SK-N-SH treated with all-trans-retinoic acid at 6 μM for 48 hours (cell line): ENCODE data around the gene CUL2.

Experiments used
- ATAC-seq: fragments of 200-7000 bp; cut with Tn5 transposase; 3 replicates; pipeline ENCODE4 v1.9.1; 2020; ENCODE audit warnings: mild to moderate bottlenecking, moderate library complexity
- ARNTL ChIP-seq: fragments of 450-650 bp; formaldehyde crosslinking; IDR thresholded peaks from 2 replicates; pipeline ENCODE4 v1.5.0; 2020; ENCODE audit warnings: low read depth, mild to moderate bottlenecking, moderate library complexity, borderline replicate concordance
- BACH2 ChIP-seq: fragments of 250-450 bp; sonication (Bioruptor Pico); IDR thresholded peaks from 2 replicates; pipeline ENCODE4 v1.9.0; 2021; ENCODE audit warnings: mild to moderate bottlenecking, borderline replicate concordance
- CSDC2 ChIP-seq: fragments of 250-450 bp; sonication (Bioruptor Pico); IDR thresholded peaks from 2 replicates; pipeline ENCODE4 v1.5.0; 2020; ENCODE audit warnings: mild to moderate bottlenecking, moderate library complexity
- ESRRG ChIP-seq: fragments of 250-450 bp; sonication (Bioruptor Pico); IDR thresholded peaks from 2 replicates; pipeline ENCODE4 v1.6.1; 2021; ENCODE audit warnings: mild to moderate bottlenecking
- GLIS3 ChIP-seq: fragments of 250-450 bp; sonication (Bioruptor Pico); IDR thresholded peaks from 2 replicates; pipeline ENCODE4 v1.5.0; 2020; ENCODE audit warnings: mild to moderate bottlenecking, moderate library complexity
- ISL1 ChIP-seq: fragments of 250-450 bp; sonication (Bioruptor Pico); IDR thresholded peaks from 2 replicates; pipeline ENCODE4 v2.1.2; 2022; ENCODE audit warnings: mild to moderate bottlenecking, moderate library complexity
- OSR1 ChIP-seq: fragments of 250-450 bp; sonication (Bioruptor Pico); IDR thresholded peaks from 2 replicates; pipeline ENCODE4 v1.8.0; 2022; ENCODE audit warnings: moderate library complexity, mild to moderate bottlenecking, inconsistent platforms
- PATZ1 ChIP-seq: fragments of 250-450 bp; sonication (Bioruptor Pico); IDR thresholded peaks from 2 replicates; pipeline ENCODE4 v1.8.0; 2020; ENCODE audit warnings: mild to moderate bottlenecking, moderate library complexity, borderline replicate concordance
- POU6F1 ChIP-seq: fragments of 250-450 bp; sonication (Bioruptor Pico); IDR thresholded peaks from 2 replicates; pipeline ENCODE4 v1.8.0; 2021; ENCODE audit warnings: low read depth, mild to moderate bottlenecking, moderate library complexity, borderline replicate concordance
- PPARA ChIP-seq: fragments of 250-450 bp; sonication (Bioruptor Pico); IDR thresholded peaks from 2 replicates; pipeline ENCODE4 v1.5.0; 2020; ENCODE audit warnings: mild to moderate bottlenecking, borderline replicate concordance
- RARB ChIP-seq: fragments of 250-450 bp; sonication (Bioruptor Pico); IDR thresholded peaks from 2 replicates; pipeline ENCODE4 v1.8.0; 2021; ENCODE audit warnings: mild to moderate bottlenecking, moderate library complexity
- TCF4 ChIP-seq: fragments of 250-450 bp; sonication (Bioruptor Pico); IDR thresholded peaks from 2 replicates; pipeline ENCODE4 v1.8.0; 2021; ENCODE audit warnings: mild to moderate bottlenecking, moderate library complexity, borderline replicate concordance
- TOX ChIP-seq: fragments of 250-450 bp; sonication (Bioruptor Pico); IDR thresholded peaks from 2 replicates; pipeline ENCODE4 v1.8.0; 2021; ENCODE audit warnings: mild to moderate bottlenecking, moderate library complexity, borderline replicate concordance
- ZC3H10 ChIP-seq: fragments of 250-450 bp; sonication (Bioruptor Pico); IDR thresholded peaks from 2 replicates; pipeline ENCODE4 v1.5.1; 2021; ENCODE audit warnings: mild to moderate bottlenecking, moderate library complexity
- ZFP3 ChIP-seq: fragments of 250-450 bp; sonication (Bioruptor Pico); IDR thresholded peaks from 2 replicates; pipeline ENCODE4 v1.5.0; 2020; ENCODE audit warnings: mild to moderate bottlenecking, moderate library complexity
- ZFP30 ChIP-seq: fragments of 450-650 bp; formaldehyde crosslinking; IDR thresholded peaks from 2 replicates; pipeline ENCODE4 v1.5.0; 2022; ENCODE audit warnings: mild to moderate bottlenecking, moderate library complexity
- ZNF565 ChIP-seq: fragments of 450-650 bp; formaldehyde crosslinking; conservative IDR thresholded peaks from 2 replicates; pipeline ENCODE4 v1.5.0; 2020; ENCODE audit warnings: low read depth, mild to moderate bottlenecking, moderate library complexity
- ZNF70 ChIP-seq: fragments of 450-650 bp; formaldehyde crosslinking; IDR thresholded peaks from 2 replicates; pipeline ENCODE4 v1.5.0; 2020; ENCODE audit warnings: mild to moderate bottlenecking, moderate library complexity
- ZNF8 ChIP-seq: fragments of 450-650 bp; formaldehyde crosslinking; IDR thresholded peaks from 2 replicates; pipeline ENCODE4 v1.5.0; 2020; ENCODE audit warnings: mild to moderate bottlenecking, moderate library complexity
- TF ChIP-seq, protein P1 (sequence below): fragments of 250-450 bp; sonication (Bioruptor Pico); IDR thresholded peaks from 2 replicates; pipeline ENCODE4 v1.5.1; 2021; ENCODE audit warnings: mild to moderate bottlenecking, moderate library complexity
- TF ChIP-seq, protein P2 (sequence below): fragments of 250-450 bp; sonication (Bioruptor Pico); IDR thresholded peaks from 2 replicates; pipeline ENCODE4 v1.5.1; 2020; ENCODE audit warnings: low read depth, mild to moderate bottlenecking, moderate library complexity
- TF ChIP-seq, protein P3 (sequence below): fragments of 250-450 bp; sonication (Bioruptor Pico); IDR thresholded peaks from 2 replicates; pipeline ENCODE4 v1.5.0; 2020; ENCODE audit warnings: mild to moderate bottlenecking, moderate library complexity

Gene CUL2

DNA sequence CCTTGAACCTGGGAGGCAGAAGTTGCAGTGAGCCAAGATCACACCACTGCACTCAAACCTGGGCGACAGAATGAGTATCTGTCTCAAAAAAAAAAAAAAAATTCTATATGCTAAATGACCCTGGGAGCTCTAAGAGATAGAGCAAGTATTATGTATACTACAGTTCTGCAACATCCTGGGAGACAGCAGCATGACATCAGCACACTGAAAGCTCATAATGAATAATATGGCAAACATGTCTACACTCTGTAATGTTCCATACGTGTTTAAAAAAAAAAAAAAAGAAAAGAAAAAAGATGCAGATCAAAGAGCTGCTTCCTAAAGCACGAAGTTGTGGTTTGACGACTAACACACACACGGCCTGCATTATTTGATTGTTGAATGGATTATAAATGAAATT is 72.5 kb downstream of the CUL2 start:
- TF ChIP-seq, protein P1, sequence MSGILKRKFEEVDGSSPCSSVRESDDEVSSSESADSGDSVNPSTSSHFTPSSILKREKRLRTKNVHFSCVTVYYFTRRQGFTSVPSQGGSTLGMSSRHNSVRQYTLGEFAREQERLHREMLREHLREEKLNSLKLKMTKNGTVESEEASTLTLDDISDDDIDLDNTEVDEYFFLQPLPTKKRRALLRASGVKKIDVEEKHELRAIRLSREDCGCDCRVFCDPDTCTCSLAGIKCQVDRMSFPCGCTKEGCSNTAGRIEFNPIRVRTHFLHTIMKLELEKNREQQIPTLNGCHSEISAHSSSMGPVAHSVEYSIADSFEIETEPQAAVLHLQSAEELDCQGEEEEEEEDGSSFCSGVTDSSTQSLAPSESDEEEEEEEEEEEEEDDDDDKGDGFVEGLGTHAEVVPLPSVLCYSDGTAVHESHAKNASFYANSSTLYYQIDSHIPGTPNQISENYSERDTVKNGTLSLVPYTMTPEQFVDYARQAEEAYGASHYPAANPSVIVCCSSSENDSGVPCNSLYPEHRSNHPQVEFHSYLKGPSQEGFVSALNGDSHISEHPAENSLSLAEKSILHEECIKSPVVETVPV = no peak
- no peak for TF ChIP-seq ZC3H10
- TF ChIP-seq ISL1 (CRISPR knock-in tag) = no peak
- no peak for TF ChIP-seq POU6F1 (CRISPR knock-in tag)
- TF ChIP-seq PPARA (CRISPR knock-in tag) = no peak
- no peak for TF ChIP-seq ZNF565 (CRISPR knock-in tag)
- TF ChIP-seq CSDC2 (CRISPR knock-in tag) = no peak
- no peak for ATAC-seq

- no peak for TF ChIP-seq ZFP30 (CRISPR knock-in tag)
- TF ChIP-seq PPARA (CRISPR knock-in tag) = no peak
- no peak for TF ChIP-seq ESRRG (CRISPR knock-in tag)
- TF ChIP-seq RARB (CRISPR knock-in tag) = no peak
- no peak for TF ChIP-seq BACH2 (CRISPR knock-in tag)
- no peak for TF ChIP-seq ISL1 (CRISPR knock-in tag)
- ATAC-seq = no peak
Measured at GRCh38 chr10:35015843-35016408, 74.2 kb downstream of the CUL2 start.

- TF ChIP-seq PPARA (CRISPR knock-in tag) = no peak
- no peak for ATAC-seq
Measured at GRCh38 chr10:35012781-35013180, 77.4 kb downstream of the CUL2 start.

GRCh38 chr10:35011771-35012191 is 78.4 kb downstream of the CUL2 start:
- no peak for ATAC-seq
- TF ChIP-seq, protein P2, sequence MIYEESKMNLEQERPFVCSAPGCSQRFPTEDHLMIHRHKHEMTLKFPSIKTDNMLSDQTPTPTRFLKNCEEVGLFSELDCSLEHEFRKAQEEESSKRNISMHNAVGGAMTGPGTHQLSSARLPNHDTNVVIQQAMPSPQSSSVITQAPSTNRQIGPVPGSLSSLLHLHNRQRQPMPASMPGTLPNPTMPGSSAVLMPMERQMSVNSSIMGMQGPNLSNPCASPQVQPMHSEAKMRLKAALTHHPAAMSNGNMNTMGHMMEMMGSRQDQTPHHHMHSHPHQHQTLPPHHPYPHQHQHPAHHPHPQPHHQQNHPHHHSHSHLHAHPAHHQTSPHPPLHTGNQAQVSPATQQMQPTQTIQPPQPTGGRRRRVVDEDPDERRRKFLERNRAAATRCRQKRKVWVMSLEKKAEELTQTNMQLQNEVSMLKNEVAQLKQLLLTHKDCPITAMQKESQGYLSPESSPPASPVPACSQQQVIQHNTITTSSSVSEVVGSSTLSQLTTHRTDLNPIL = no peak
- TF ChIP-seq PATZ1 (CRISPR knock-in tag) (no peak), ZNF70 (no peak), GLIS3 (CRISPR knock-in tag) (no peak), TCF4 (CRISPR knock-in tag) (no peak), PPARA (CRISPR knock-in tag) (no peak), ZFP30 (CRISPR knock-in tag) (no peak), ZFP3 (no peak), ISL1 (CRISPR knock-in tag) (no peak), ARNTL (CRISPR knock-in tag) (no peak), BACH2 (CRISPR knock-in tag) (no peak), TOX (CRISPR knock-in tag) (no peak), OSR1 (CRISPR knock-in tag) (no peak), POU6F1 (CRISPR knock-in tag) (no peak), ZC3H10 (no peak), ZNF565 (CRISPR knock-in tag) (no peak), ZNF8 (CRISPR knock-in tag) (no peak), CSDC2 (CRISPR knock-in tag) (no peak)
- TF ChIP-seq, protein P3, sequence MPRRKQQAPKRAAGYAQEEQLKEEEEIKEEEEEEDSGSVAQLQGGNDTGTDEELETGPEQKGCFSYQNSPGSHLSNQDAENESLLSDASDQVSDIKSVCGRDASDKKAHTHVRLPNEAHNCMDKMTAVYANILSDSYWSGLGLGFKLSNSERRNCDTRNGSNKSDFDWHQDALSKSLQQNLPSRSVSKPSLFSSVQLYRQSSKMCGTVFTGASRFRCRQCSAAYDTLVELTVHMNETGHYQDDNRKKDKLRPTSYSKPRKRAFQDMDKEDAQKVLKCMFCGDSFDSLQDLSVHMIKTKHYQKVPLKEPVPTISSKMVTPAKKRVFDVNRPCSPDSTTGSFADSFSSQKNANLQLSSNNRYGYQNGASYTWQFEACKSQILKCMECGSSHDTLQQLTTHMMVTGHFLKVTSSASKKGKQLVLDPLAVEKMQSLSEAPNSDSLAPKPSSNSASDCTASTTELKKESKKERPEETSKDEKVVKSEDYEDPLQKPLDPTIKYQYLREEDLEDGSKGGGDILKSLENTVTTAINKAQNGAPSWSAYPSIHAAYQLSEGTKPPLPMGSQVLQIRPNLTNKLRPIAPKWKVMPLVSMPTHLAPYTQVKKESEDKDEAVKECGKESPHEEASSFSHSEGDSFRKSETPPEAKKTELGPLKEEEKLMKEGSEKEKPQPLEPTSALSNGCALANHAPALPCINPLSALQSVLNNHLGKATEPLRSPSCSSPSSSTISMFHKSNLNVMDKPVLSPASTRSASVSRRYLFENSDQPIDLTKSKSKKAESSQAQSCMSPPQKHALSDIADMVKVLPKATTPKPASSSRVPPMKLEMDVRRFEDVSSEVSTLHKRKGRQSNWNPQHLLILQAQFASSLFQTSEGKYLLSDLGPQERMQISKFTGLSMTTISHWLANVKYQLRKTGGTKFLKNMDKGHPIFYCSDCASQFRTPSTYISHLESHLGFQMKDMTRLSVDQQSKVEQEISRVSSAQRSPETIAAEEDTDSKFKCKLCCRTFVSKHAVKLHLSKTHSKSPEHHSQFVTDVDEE (CRISPR knock-in tag) = no peak
- TF ChIP-seq, protein P1 = no peak
- TF ChIP-seq, all 23 proteins: peak for 0
